Activated T-cell treated with anti-CD3 and anti-CD28 coated beads for 1 hour (primary cell): ENCODE measurements around the gene COMMD10.
"Not testable (repeated sequence)": the region's sequence is repeated elsewhere in the genome, so short reads cannot be mapped to it uniquely, and the experiment has no call there.

Experiments used
- DNase-seq: peaks from one replicate; pipeline ENCODE4 v3.0.0-alpha.2; 2020; ENCODE audit warnings: low read depth

Gene COMMD10

GRCh38 chr5:116097301-116097700 is 12.5 kb downstream of the COMMD10 start:
- no peak for DNase-seq

GRCh38 chr5:116098998-116099397 is 14.2 kb downstream of the COMMD10 start:
- DNase-seq = no peak

GRCh38 chr5:116104941-116105340 is 20.1 kb downstream of the COMMD10 start:
- DNase-seq = not testable (repeated sequence)

- DNase-seq = no peak
Observed at GRCh38 chr5:116115163-116115562, 30.3 kb downstream of the COMMD10 start.

GRCh38 chr5:116130471-116130870 is 45.6 kb downstream of the COMMD10 start:
- no peak for DNase-seq

GRCh38 chr5:116130976-116131375 is 46.2 kb downstream of the COMMD10 start:
- no peak for DNase-seq

- no peak for DNase-seq
Observed at GRCh38 chr5:116133281-116133680, 48.5 kb downstream of the COMMD10 start.

GRCh38 chr5:116135344-116135743 is 50.5 kb downstream of the COMMD10 start:
- DNase-seq = no peak

GRCh38 chr5:116137544-116138378 is 52.9 kb downstream of the COMMD10 start:
- DNase-seq = no peak

GRCh38 chr5:116142495-116142894 is 57.7 kb downstream of the COMMD10 start:
- DNase-seq = no peak

GRCh38 chr5:116144103-116144502 is 59.3 kb downstream of the COMMD10 start:
- no peak for DNase-seq

- DNase-seq = no peak
Observed at GRCh38 chr5:116144991-116145390, 60.2 kb downstream of the COMMD10 start.

- DNase-seq = no peak
Observed at GRCh38 chr5:116145416-116145815, 60.6 kb downstream of the COMMD10 start.

GRCh38 chr5:116152169-116152568 is 67.3 kb downstream of the COMMD10 start:
- DNase-seq = no peak

GRCh38 chr5:116153687-116154174 is 68.9 kb downstream of the COMMD10 start:
- no peak for DNase-seq

- DNase-seq = no peak
Observed at GRCh38 chr5:116154252-116154651, 69.4 kb downstream of the COMMD10 start.

- no peak for DNase-seq
Observed at GRCh38 chr5:116154931-116155330, 70.1 kb downstream of the COMMD10 start.

- no peak for DNase-seq
Observed at GRCh38 chr5:116157902-116158301, 73.1 kb downstream of the COMMD10 start.

GRCh38 chr5:116159006-116159405 is 74.2 kb downstream of the COMMD10 start:
- no peak for DNase-seq

GRCh38 chr5:116174111-116174510 is 89.3 kb downstream of the COMMD10 start:
- no peak for DNase-seq

GRCh38 chr5:116176121-116176520 is 91.3 kb downstream of the COMMD10 start:
- DNase-seq = no peak

- no peak for DNase-seq
Observed at GRCh38 chr5:116178925-116179324, 94.1 kb downstream of the COMMD10 start.

GRCh38 chr5:116209166-116209565 is 124.3 kb downstream of the COMMD10 start:
- DNase-seq = no peak

GRCh38 chr5:116212225-116212624 is 127.4 kb downstream of the COMMD10 start:
- no peak for DNase-seq
